ENCODE data around the gene TNFSF9. TPM values are rescaled to one million over a fixed set of nuclear protein-coding genes. Genes with fewer than 3 reads are reported as not detected.
A peak's percentile ranks its signal among the peaks of the same experiment; 100 is the strongest.

The TNFSF9 gene
- polyA plus RNA-seq, 1 of the 3 experiments (the other 2 are of a cell fraction) = 10.7 TPM

DNA sequence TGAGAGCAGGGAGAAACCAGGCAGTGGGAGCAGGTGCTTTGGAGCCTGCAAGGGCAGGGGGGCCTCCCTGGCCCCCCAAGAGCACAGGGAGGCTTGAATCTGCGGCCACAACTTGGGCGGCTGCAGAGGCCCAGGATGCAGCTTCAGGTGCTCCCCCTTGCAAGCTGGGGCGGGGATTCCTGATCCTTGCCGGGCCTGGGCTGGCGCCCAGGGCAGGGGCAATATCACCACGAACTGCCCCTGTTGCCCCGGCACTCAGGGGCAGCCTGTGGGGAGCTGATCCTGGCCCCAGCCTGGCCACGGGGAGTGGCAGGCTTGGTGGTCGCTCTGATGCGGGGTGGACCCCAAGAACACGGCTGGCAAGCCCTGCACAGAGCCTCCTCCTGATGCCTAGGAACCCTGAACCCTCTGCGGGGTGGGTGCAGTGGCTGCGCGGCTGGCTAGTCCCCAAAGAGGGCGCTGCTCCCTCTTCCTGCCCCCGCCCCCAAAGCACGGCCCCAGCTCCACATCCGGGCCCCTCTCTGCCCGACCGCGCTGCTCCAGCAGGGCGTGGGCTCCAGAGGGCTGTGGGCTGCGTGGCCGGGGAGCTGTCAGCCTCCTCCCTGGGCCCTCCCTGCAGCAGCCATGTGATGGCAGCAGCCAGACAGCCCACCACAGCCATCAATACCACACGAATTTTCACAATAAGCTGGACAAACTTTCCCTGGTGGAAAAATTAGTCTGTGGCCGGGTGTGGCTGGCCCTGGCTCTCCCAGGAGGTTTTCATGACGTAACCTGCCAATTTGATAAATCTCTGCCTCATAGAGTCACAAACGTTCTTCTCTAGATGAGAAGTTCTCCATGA lies 21.0 kb downstream of the TNFSF9 start:
- ChIA-PET POLR2A (no interaction called here), CTCF (interaction anchor here (0.9 to 1.3 kb wide), 3 partner anchors 13 to 96 kb away, joined by 3 read pairs; partner anchors contain the start of gene TNFSF9)
- H3K27me3 ChIP-seq (ENCODE audit: insufficient read depth) = peaks cover 16% of the 10 kb centered on the region
- H2AFZ ChIP-seq (ENCODE audit: low read depth) = 0 out of 2 replicates have a peak overlapping the region, but pooled peaks have one; percentile 46
- H3K79me2 ChIP-seq (ENCODE audit: insufficient read depth) = no peaks in the 10 kb centered on the region
- H3K4me1 ChIP-seq (ENCODE audit: control insufficient read depth in 1 of 2, insufficient read depth in 2 of 2, low read depth in 1 of 2, low read length in 1 of 2) = no peaks in the 10 kb centered on the region
- H3K4me2 ChIP-seq = peak overlapping the region; percentile 24; the same call in 1 of the 2 replicates
- H4K20me1 ChIP-seq (ENCODE audit: insufficient read depth) = no peaks in the 10 kb centered on the region
- H3K9me2 ChIP-seq = no peaks in the 10 kb centered on the region
- WGBS (ENCODE audit: low lambda C conversion rate) = 12% methylated on average over 4 of the region's 28 CpGs
- H3K9ac ChIP-seq = no peak overlapping the region
- H3F3A ChIP-seq (replicated peaks; ENCODE audit: insufficient read depth) = peaks cover 3% of the 10 kb centered on the region
- no peak overlapping the region for H3K27ac ChIP-seq (ENCODE audit: low read depth in 2 of 2, low read length in 1 of 2)
- no peak for TF ChIP-seq PBX3 (IDR thresholded peaks at IDR 0.05)
- TF ChIP-seq, protein P1, sequence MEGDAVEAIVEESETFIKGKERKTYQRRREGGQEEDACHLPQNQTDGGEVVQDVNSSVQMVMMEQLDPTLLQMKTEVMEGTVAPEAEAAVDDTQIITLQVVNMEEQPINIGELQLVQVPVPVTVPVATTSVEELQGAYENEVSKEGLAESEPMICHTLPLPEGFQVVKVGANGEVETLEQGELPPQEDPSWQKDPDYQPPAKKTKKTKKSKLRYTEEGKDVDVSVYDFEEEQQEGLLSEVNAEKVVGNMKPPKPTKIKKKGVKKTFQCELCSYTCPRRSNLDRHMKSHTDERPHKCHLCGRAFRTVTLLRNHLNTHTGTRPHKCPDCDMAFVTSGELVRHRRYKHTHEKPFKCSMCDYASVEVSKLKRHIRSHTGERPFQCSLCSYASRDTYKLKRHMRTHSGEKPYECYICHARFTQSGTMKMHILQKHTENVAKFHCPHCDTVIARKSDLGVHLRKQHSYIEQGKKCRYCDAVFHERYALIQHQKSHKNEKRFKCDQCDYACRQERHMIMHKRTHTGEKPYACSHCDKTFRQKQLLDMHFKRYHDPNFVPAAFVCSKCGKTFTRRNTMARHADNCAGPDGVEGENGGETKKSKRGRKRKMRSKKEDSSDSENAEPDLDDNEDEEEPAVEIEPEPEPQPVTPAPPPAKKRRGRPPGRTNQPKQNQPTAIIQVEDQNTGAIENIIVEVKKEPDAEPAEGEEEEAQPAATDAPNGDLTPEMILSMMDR (IDR thresholded peaks at IDR 0.05) = peak; percentile 26; the same call in 1 of the 2 replicates
- no peaks in the 10 kb centered on the region for H3K9me3 ChIP-seq
- H3K36me3 ChIP-seq (replicated peaks in 1 of 2; ENCODE audit: control insufficient read depth in 1 of 2, insufficient read depth in 2 of 2, low read length in 1 of 2) = no peaks in the 10 kb centered on the region
- DNase-seq = peak; percentile 70
- no peak overlapping the region for H3K4me3 ChIP-seq (ENCODE audit: low read depth in 2 of 2, low read length in 1 of 2)

DNA sequence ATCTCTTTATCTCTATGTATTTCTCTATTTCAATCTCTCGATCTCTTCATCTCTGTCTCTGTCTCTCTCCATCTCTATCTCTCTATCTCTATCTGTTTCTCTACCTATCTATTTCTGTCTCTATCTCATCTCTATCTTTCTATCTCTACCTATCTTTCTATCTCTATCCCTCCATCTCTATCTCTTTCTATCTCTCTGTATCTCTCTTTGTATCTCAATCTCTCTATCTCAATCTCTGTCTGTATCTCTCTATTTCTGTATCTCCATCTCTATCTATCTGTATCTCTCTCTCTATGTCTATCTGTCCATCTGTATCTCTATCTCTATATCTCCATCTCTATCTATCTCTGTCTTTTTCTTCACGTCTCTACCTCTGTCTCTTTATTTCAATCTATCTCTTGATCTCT lies 25.2 kb downstream of the TNFSF9 start:
- no peaks in the 10 kb centered on the region for H3K36me3 ChIP-seq (replicated peaks in 1 of 2; ENCODE audit: control insufficient read depth in 1 of 2, insufficient read depth in 2 of 2, low read length in 1 of 2)
- H3K9me2 ChIP-seq = no peaks in the 10 kb centered on the region
- H3K27me3 ChIP-seq (ENCODE audit: insufficient read depth) = peaks cover 37% of the 10 kb centered on the region
- H3K9ac ChIP-seq = no peak overlapping the region
- no peak for DNase-seq
- CTCF ChIA-PET = no interaction called here
- no peaks in the 10 kb centered on the region for H4K20me1 ChIP-seq (ENCODE audit: insufficient read depth)
- H3K4me1 ChIP-seq (ENCODE audit: control insufficient read depth in 1 of 2, insufficient read depth in 2 of 2, low read depth in 1 of 2, low read length in 1 of 2) = no peaks in the 10 kb centered on the region
- H3F3A ChIP-seq (replicated peaks; ENCODE audit: insufficient read depth) = peaks cover 3% of the 10 kb centered on the region
- H3K9me3 ChIP-seq = no peaks in the 10 kb centered on the region
- peak overlapping the region; percentile 83 for H2AFZ ChIP-seq (ENCODE audit: low read depth)
- POLR2A ChIA-PET = no interaction called here
- H3K4me3 ChIP-seq (ENCODE audit: low read depth in 2 of 2, low read length in 1 of 2) = no peak overlapping the region
- no peaks in the 10 kb centered on the region for H3K79me2 ChIP-seq (ENCODE audit: insufficient read depth)
- H3K27ac ChIP-seq (ENCODE audit: low read depth in 2 of 2, low read length in 1 of 2) = no peak overlapping the region
- 49% methylated on average over 2 of the region's 2 CpGs for WGBS (ENCODE audit: low lambda C conversion rate)
- TF ChIP-seq TCF12 (IDR thresholded peaks at IDR 0.05) = no peak
- TF ChIP-seq ELF1 (IDR thresholded peaks at IDR 0.05) = no peak
- TF ChIP-seq GABPA (IDR thresholded peaks at IDR 0.05; ENCODE audit: low read depth) = no peak
- TF ChIP-seq, protein P1 (IDR thresholded peaks at IDR 0.05) = no peak
- no peak for TF ChIP-seq RCOR1 (IDR thresholded peaks at IDR 0.05; ENCODE audit: low read length)
- TF ChIP-seq NFIC (IDR thresholded peaks at IDR 0.05; ENCODE audit: borderline replicate concordance) = no peak
- TF ChIP-seq RFX5 (IDR thresholded peaks at IDR 0.05; ENCODE audit: low read length) = no peak
- no peak for TF ChIP-seq CHD2 (IDR thresholded peaks at IDR 0.05; ENCODE audit: low read length, partially characterized antibody)
- TF ChIP-seq MEF2A (IDR thresholded peaks at IDR 0.05; ENCODE audit: borderline replicate concordance, low read depth) = no peak
- no peak for TF ChIP-seq RXRA (IDR thresholded peaks at IDR 0.05; ENCODE audit: borderline replicate concordance, low read depth)
- no peak for TF ChIP-seq MXI1 (IDR thresholded peaks at IDR 0.05; ENCODE audit: low read depth, low read length)
- TF ChIP-seq FOXJ3 (CRISPR knock-in tag; IDR thresholded peaks at IDR 0.05) = no peak
- TF ChIP-seq RAD21 (IDR thresholded peaks at IDR 0.05; ENCODE audit: low read length) = no peak
- TF ChIP-seq POLR2AphosphoS5 (IDR thresholded peaks at IDR 0.05; ENCODE audit: low read depth, low read length) = no peak
- TF ChIP-seq, protein P2, sequence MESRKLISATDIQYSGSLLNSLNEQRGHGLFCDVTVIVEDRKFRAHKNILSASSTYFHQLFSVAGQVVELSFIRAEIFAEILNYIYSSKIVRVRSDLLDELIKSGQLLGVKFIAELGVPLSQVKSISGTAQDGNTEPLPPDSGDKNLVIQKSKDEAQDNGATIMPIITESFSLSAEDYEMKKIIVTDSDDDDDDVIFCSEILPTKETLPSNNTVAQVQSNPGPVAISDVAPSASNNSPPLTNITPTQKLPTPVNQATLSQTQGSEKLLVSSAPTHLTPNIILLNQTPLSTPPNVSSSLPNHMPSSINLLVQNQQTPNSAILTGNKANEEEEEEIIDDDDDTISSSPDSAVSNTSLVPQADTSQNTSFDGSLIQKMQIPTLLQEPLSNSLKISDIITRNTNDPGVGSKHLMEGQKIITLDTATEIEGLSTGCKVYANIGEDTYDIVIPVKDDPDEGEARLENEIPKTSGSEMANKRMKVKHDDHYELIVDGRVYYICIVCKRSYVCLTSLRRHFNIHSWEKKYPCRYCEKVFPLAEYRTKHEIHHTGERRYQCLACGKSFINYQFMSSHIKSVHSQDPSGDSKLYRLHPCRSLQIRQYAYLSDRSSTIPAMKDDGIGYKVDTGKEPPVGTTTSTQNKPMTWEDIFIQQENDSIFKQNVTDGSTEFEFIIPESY (IDR thresholded peaks at IDR 0.05; ENCODE audit: borderline replicate concordance, low read depth) = no peak
- no peak for TF ChIP-seq JUND (IDR thresholded peaks at IDR 0.05)
- TF ChIP-seq SIN3A (IDR thresholded peaks at IDR 0.05; ENCODE audit: borderline replicate concordance, low read depth, low read length) = no peak
- peak overlapping the region; percentile 43; the same call in 1 of the 2 replicates for H3K4me2 ChIP-seq

Measured in SK-N-SH (cell line).